Measurements from ENCODE around the gene CTPS2.

CTPS2 gene

DNA sequence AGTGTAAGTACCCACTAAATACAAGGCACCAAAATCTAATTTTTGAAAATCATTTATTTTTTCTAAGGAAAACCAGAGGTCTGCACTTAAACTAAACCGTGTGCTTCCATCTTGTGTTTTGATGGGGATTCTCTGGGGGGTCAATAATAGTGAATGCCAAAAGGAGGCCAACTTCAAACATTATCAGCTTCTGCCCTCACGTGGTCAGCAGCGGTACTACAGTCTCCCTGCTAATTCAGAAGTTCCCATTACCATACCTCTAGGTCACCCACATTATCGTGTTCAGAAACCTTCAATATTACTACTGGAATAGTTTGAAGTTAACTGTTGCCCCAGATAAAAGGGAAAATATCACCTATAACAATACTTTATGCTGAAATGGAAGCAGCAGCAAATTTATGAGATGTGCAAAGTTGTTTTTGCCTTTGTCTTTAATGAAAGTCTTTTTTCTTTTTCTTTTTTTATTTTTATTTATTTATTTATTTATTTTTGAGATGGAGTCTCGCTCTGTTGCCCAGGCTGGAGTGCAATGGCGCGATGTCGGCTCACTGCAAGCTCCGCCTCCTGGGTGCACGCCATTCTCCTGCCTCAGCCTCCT lies 17.3 kb downstream of the CTPS2 start:
- TF ChIP-seq ZFX (IDR thresholded peaks at IDR 0.05; ENCODE audit: borderline replicate concordance) = no peak
- TF ChIP-seq, protein P1, sequence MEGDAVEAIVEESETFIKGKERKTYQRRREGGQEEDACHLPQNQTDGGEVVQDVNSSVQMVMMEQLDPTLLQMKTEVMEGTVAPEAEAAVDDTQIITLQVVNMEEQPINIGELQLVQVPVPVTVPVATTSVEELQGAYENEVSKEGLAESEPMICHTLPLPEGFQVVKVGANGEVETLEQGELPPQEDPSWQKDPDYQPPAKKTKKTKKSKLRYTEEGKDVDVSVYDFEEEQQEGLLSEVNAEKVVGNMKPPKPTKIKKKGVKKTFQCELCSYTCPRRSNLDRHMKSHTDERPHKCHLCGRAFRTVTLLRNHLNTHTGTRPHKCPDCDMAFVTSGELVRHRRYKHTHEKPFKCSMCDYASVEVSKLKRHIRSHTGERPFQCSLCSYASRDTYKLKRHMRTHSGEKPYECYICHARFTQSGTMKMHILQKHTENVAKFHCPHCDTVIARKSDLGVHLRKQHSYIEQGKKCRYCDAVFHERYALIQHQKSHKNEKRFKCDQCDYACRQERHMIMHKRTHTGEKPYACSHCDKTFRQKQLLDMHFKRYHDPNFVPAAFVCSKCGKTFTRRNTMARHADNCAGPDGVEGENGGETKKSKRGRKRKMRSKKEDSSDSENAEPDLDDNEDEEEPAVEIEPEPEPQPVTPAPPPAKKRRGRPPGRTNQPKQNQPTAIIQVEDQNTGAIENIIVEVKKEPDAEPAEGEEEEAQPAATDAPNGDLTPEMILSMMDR (IDR thresholded peaks at IDR 0.05) = peak; percentile 75
- H3K27ac ChIP-seq = no peak overlapping the region

- no peak overlapping the region for H3K27ac ChIP-seq
- no peak for TF ChIP-seq ZFX (IDR thresholded peaks at IDR 0.05; ENCODE audit: borderline replicate concordance)
- TF ChIP-seq, protein P1 (IDR thresholded peaks at IDR 0.05) = no peak
These were observed 25.0 kb downstream of the CTPS2 start for GRCh38 chrX:16687514-16687913.

- no peak overlapping the region for H3K27ac ChIP-seq
These were observed 29.3 kb downstream of the CTPS2 start for GRCh38 chrX:16683007-16683664.

GRCh38 chrX:16678689-16679088 lies 33.8 kb downstream of the CTPS2 start:
- H3K27ac ChIP-seq = no peak overlapping the region
- TF ChIP-seq ZFX (IDR thresholded peaks at IDR 0.05; ENCODE audit: borderline replicate concordance) = no peak
- TF ChIP-seq, protein P1 (IDR thresholded peaks at IDR 0.05) = no peak

More at GRCh38 chrX:16683007-16683664, 29.3 kb downstream of the CTPS2 start:
- TF ChIP-seq, protein P1 (IDR thresholded peaks at IDR 0.05) = no peak
- TF ChIP-seq ZFX (IDR thresholded peaks at IDR 0.05; ENCODE audit: borderline replicate concordance) = no peak

DNA sequence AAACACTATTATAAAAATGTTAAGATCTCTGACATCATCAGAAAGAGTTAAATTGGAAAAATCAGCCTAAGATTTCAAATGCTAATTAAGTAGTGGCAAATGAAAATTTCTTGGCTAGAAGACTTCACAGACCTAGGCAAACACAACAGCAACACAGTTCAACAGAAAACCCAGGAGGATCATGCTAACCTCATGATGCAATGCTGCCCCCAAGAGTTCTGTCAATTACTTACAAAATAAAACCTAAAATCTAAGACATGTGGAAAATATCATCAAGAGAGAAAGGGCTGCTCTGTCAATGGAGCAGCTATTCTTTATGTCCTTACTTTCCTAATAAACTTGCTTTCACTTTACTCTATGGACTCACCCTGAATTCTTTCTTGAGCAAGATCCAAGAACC lies 41.5 kb downstream of the CTPS2 start:
- no peak for TF ChIP-seq ZFX (IDR thresholded peaks at IDR 0.05; ENCODE audit: borderline replicate concordance)
- TF ChIP-seq, protein P1 (IDR thresholded peaks at IDR 0.05) = peak; percentile 41

GRCh38 chrX:16666541-16666940 lies 45.9 kb downstream of the CTPS2 start:
- TF ChIP-seq, protein P1 (IDR thresholded peaks at IDR 0.05) = no peak
- TF ChIP-seq ZFX (IDR thresholded peaks at IDR 0.05; ENCODE audit: borderline replicate concordance) = no peak
- no peak overlapping the region for H3K27ac ChIP-seq

More for the DNA sequence above, 41.5 kb downstream of the CTPS2 start:
- H3K27ac ChIP-seq = no peak overlapping the region

- no peak overlapping the region for H3K27ac ChIP-seq
- TF ChIP-seq, protein P1 (IDR thresholded peaks at IDR 0.05) = no peak
- TF ChIP-seq ZFX (IDR thresholded peaks at IDR 0.05; ENCODE audit: borderline replicate concordance) = no peak
These were observed 47.4 kb downstream of the CTPS2 start for GRCh38 chrX:16665089-16665488.

Data from 22Rv1 (cell line).